H9 (cell line): Measurements from ENCODE around the gene PLXND1. TPM values are rescaled to one million over a fixed set of nuclear protein-coding genes. Genes with fewer than 3 reads are reported as not detected.

Experiments used
- DNase-seq: peaks from one replicate; pipeline ENCODE4 v3.0.0-alpha.2; 2017
- H2AFZ ChIP-seq: one replicate; pipeline ENCODE4 v1.6.1; 2013; ENCODE audit warnings: mild to moderate bottlenecking, low read length, control low read depth, moderate library complexity
- H2AK5ac ChIP-seq: 2 replicates; pipeline ENCODE4 v1.6.1; 2013; ENCODE audit warnings: low read length, control low read depth, mixed read lengths; ENCODE audit not compliant: insufficient read length
- H2BK120ac ChIP-seq: one replicate; pipeline ENCODE4 v1.6.1; 2013; ENCODE audit warnings: low read depth, mild to moderate bottlenecking, low read length, control low read depth, inconsistent platforms; ENCODE audit not compliant: poor library complexity, severe bottlenecking
- H2BK12ac ChIP-seq: 2 replicates; pipeline ENCODE4 v1.6.1; 2013; ENCODE audit warnings: low read length, control low read depth, mixed read lengths, low read depth; ENCODE audit not compliant: insufficient read length
- H2BK15ac ChIP-seq: 2 replicates; pipeline ENCODE4 v1.6.1; 2013; ENCODE audit warnings: low read depth, low read length, control low read depth
- H2BK20ac ChIP-seq: one replicate; pipeline ENCODE4 v1.6.1; 2013; ENCODE audit warnings: low read depth, mild to moderate bottlenecking, low read length, control low read depth, inconsistent platforms; ENCODE audit not compliant: poor library complexity, severe bottlenecking
- H2BK5ac ChIP-seq: 2 replicates; pipeline ENCODE4 v1.6.1; 2013; ENCODE audit warnings: low read length, control low read depth, mixed read lengths; ENCODE audit not compliant: insufficient read length
- H3K14ac ChIP-seq: 2 replicates; pipeline ENCODE4 v1.6.1; 2013; ENCODE audit warnings: low read length, control low read depth; ENCODE audit not compliant: insufficient read depth
- H3K18ac ChIP-seq: 2 replicates; pipeline ENCODE4 v1.6.1; 2013; ENCODE audit warnings: low read depth, mild to moderate bottlenecking, mixed read lengths, low read length, control low read depth; ENCODE audit not compliant: insufficient read length
- H3K23ac ChIP-seq: 2 replicates; pipeline ENCODE4 v1.6.1; 2013; ENCODE audit warnings: low read length, control low read depth, mixed read lengths, low read depth; ENCODE audit not compliant: insufficient read length
- H3K23me2 ChIP-seq: 2 replicates; pipeline ENCODE4 v1.6.1; 2013; ENCODE audit warnings: low read depth, mild to moderate bottlenecking, mixed read lengths, low read length, control low read depth; ENCODE audit not compliant: insufficient read length, poor library complexity, severe bottlenecking
- H3K27ac ChIP-seq: 2 replicates; pipeline ENCODE4 v1.5.1; 2013; ENCODE audit warnings: low read length, control low read depth, mixed read lengths, low read depth; ENCODE audit not compliant: insufficient read length
- H3K27me3 ChIP-seq: 2 replicates; pipeline ENCODE4 v1.6.1; 2013; ENCODE audit warnings: low read length, control low read depth, inconsistent platforms; ENCODE audit not compliant: insufficient read depth
- H3K4ac ChIP-seq: 2 replicates; pipeline ENCODE4 v1.6.1; 2013; ENCODE audit warnings: low read depth, mild to moderate bottlenecking, control low read depth, inconsistent platforms, low read length, moderate library complexity
- H3K4me1 ChIP-seq: 2 replicates; pipeline ENCODE4 v1.6.1; 2013; ENCODE audit warnings: low read length, control low read depth, inconsistent platforms; ENCODE audit not compliant: insufficient read depth
- H3K4me2 ChIP-seq: 2 replicates; pipeline ENCODE4 v1.6.1; 2013; ENCODE audit warnings: low read length, control low read depth, mixed read lengths; ENCODE audit not compliant: insufficient read length, insufficient read depth
- H3K56ac ChIP-seq: 2 replicates; pipeline ENCODE4 v1.6.1; 2013; ENCODE audit warnings: low read depth, mild to moderate bottlenecking, mixed read lengths, low read length, control low read depth; ENCODE audit not compliant: insufficient read length
- H3K79me1 ChIP-seq: 2 replicates; pipeline ENCODE4 v1.6.1; 2013; ENCODE audit warnings: low read depth, mild to moderate bottlenecking, moderate library complexity, low read length, control low read depth, inconsistent platforms; ENCODE audit not compliant: insufficient read depth, poor library complexity, severe bottlenecking
- H3K79me2 ChIP-seq: 2 replicates; pipeline ENCODE4 v1.6.1; 2013; ENCODE audit warnings: low read length, control low read depth, inconsistent platforms; ENCODE audit not compliant: insufficient read depth
- H3K9ac ChIP-seq: 2 replicates; pipeline ENCODE4 v1.6.1; 2013; ENCODE audit warnings: low read length, control low read depth, mixed read lengths; ENCODE audit not compliant: insufficient read length; ENCODE audit errors: extremely low read depth
- H3K9me3 ChIP-seq: one replicate; pipeline ENCODE4 v1.6.1; 2013; ENCODE audit warnings: low read depth, low read length, inconsistent platforms; ENCODE audit not compliant: control insufficient read depth
- H3T11ph ChIP-seq: one replicate; pipeline ENCODE4 v1.6.1; 2013; ENCODE audit warnings: mild to moderate bottlenecking, low read length, control low read depth, inconsistent platforms
- H4K20me1 ChIP-seq: one replicate; pipeline ENCODE4 v1.6.1; 2013; ENCODE audit not compliant: control insufficient read depth, insufficient read length, insufficient read depth
- H4K5ac ChIP-seq: 2 replicates; pipeline ENCODE4 v1.6.1; 2013; ENCODE audit warnings: low read depth, mild to moderate bottlenecking, mixed read lengths, low read length, control low read depth; ENCODE audit not compliant: insufficient read length
- H4K8ac ChIP-seq: replicated peaks from 2 replicates; pipeline ENCODE4 v1.6.1; 2013; ENCODE audit warnings: low read length, control low read depth, mixed read lengths, low read depth; ENCODE audit not compliant: insufficient read length
- H4K91ac ChIP-seq: 2 replicates; pipeline ENCODE4 v1.6.1; 2013; ENCODE audit warnings: low read depth, mild to moderate bottlenecking, moderate library complexity, mixed read lengths, low read length, control low read depth; ENCODE audit not compliant: insufficient read length
- H3K27ac Mint-ChIP-seq, 3 experiments: 2 replicates in 2 of 3; 3 replicates in 1 of 3; pipeline ENCODE4 v1.8.0; 2020 to 2021; ENCODE audit warnings: mixed read lengths in 3 of 3, mild to moderate bottlenecking in 1 of 3, moderate library complexity in 1 of 3
- H3K27me3 Mint-ChIP-seq: 2 replicates; pipeline ENCODE4 v1.8.0; 2021; ENCODE audit warnings: low read depth, mild to moderate bottlenecking, moderate library complexity, mixed read lengths
- H3K36me3 Mint-ChIP-seq, 3 experiments: 2 replicates in 2 of 3; 3 replicates in 1 of 3; pipeline ENCODE4 v1.8.0; 2020 to 2021; ENCODE audit warnings: low read depth in 3 of 3, mixed read lengths in 3 of 3; ENCODE audit not compliant: insufficient read depth in 1 of 3
- H3K4me1 Mint-ChIP-seq, 2 experiments: 2 replicates each; pipeline ENCODE4 v1.8.0; 2020; ENCODE audit warnings: mixed read lengths in 2 of 2
- H3K4me3 Mint-ChIP-seq, 2 experiments: 2 replicates in 1 of 2; 3 replicates in 1 of 2; pipeline ENCODE4 v1.8.0; 2020 to 2021; ENCODE audit warnings: mild to moderate bottlenecking in 2 of 2, mixed read lengths in 2 of 2, moderate library complexity in 1 of 2
- H3K9me3 Mint-ChIP-seq, 2 experiments: 2 replicates in 1 of 2; 3 replicates in 1 of 2; pipeline ENCODE4 v1.8.0; 2020; ENCODE audit warnings: mild to moderate bottlenecking in 2 of 2, mixed read lengths in 2 of 2, moderate library complexity in 1 of 2
- WGBS: extraction: QIAGEN DNeasy Blood & Tissue Kit; methylation state at CpG from one replicate; pipeline ENCODE4 v1.1.7; 2013; ENCODE audit warnings: missing lambda C conversion rate, low lambda C conversion rate, mixed read lengths; ENCODE audit not compliant: insufficient read length; ENCODE audit errors: extremely low coverage; 5-methylcytosine and 5-hydroxymethylcytosine counted together
- total RNA-seq: library from RNA; stranded (reverse); gene quantifications from 2 replicates; pipeline ENCODE4 v1.2.1, GENCODE V29; 2021
- TF ChIP-seq, protein P1 (sequence below): fragments of 200-600 bp; sonication (generic); conservative IDR thresholded peaks from 3 replicates; pipeline ENCODE4 v1.8.0; 2021; ENCODE audit warnings: antibody characterized with exemption, mild to moderate bottlenecking

PLXND1 gene
- total RNA-seq, 1 experiment from 2014 or later = 50.9 TPM

DNA sequence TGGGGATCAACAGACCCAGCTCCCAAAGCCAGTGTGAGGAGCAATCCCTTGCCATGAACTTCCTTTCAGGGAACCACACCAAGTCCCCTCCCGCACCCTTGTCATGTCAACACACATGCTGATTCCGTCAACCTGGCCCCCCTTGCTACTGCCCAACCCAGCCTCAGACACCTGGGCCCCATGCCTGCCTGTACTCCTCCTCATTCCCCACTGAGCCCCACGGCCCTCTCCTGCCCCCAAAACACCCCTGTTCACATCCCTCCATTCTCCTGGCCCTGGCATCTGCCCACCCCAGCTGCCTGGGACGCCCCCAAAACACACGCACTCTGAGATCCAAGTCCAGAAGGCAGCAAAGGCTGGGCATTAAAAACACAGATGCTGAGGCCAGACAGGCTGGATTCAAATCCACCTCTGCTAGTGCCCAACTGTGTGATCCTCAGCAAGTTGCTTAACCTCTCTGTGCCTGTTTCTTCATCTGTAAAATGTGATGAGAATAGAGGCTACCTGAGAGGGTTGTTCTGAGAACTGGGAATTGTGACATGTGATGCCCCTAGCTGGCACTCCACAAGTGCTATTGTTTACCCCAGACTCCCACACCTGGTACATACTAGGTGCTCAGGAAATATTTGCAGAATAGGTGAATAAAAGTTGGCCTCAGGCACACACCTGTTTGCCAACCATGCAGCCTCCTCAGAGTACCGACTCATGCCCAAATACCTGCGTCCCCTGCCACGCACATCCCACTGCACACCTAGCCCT is 2.3 kb downstream of the PLXND1 start:
- H3K4me3 Mint-ChIP-seq = peak overlapping the region; percentile 81 to 93
- no peak overlapping the region for H2BK12ac ChIP-seq
- H2BK120ac ChIP-seq = no peak overlapping the region
- no peak overlapping the region for H3K14ac ChIP-seq
- no peak overlapping the region for H3T11ph ChIP-seq
- no peak overlapping the region for H3K56ac ChIP-seq
- H3K23ac ChIP-seq = no peak overlapping the region
- peaks cover 38% of the 10 kb centered on the region for H3K27me3 Mint-ChIP-seq
- H3K27ac ChIP-seq = no peak overlapping the region
- no peak overlapping the region for H4K91ac ChIP-seq
- TF ChIP-seq, protein P1, sequence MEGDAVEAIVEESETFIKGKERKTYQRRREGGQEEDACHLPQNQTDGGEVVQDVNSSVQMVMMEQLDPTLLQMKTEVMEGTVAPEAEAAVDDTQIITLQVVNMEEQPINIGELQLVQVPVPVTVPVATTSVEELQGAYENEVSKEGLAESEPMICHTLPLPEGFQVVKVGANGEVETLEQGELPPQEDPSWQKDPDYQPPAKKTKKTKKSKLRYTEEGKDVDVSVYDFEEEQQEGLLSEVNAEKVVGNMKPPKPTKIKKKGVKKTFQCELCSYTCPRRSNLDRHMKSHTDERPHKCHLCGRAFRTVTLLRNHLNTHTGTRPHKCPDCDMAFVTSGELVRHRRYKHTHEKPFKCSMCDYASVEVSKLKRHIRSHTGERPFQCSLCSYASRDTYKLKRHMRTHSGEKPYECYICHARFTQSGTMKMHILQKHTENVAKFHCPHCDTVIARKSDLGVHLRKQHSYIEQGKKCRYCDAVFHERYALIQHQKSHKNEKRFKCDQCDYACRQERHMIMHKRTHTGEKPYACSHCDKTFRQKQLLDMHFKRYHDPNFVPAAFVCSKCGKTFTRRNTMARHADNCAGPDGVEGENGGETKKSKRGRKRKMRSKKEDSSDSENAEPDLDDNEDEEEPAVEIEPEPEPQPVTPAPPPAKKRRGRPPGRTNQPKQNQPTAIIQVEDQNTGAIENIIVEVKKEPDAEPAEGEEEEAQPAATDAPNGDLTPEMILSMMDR = no peak
- H3K4ac ChIP-seq = no peak overlapping the region
- H2BK5ac ChIP-seq = no peak overlapping the region
- H2BK15ac ChIP-seq = no peak overlapping the region
- H4K5ac ChIP-seq = no peak overlapping the region
- peaks cover 71% of the 10 kb centered on the region in 2 experiments for H3K4me1 Mint-ChIP-seq
- no peak overlapping the region for H2AK5ac ChIP-seq
- peak overlapping the region; percentile 48 for H3K4me2 ChIP-seq
- no peaks in the 10 kb centered on the region for H4K20me1 ChIP-seq
- no peak overlapping the region for H2BK20ac ChIP-seq
- peaks cover 12% of the 10 kb centered on the region for H3K23me2 ChIP-seq
- H4K8ac ChIP-seq = no peak overlapping the region
- H3K27ac Mint-ChIP-seq = no peak overlapping the region
- H2AFZ ChIP-seq = no peak overlapping the region
- no peak for DNase-seq
- no peaks in the 10 kb centered on the region for H3K9me3 ChIP-seq
- peaks cover 4% of the 10 kb centered on the region; the same call in 1 of the 2 replicates for H3K79me2 ChIP-seq
- no CpG with 5 or more reads among the region's 8 CpGs for WGBS
- H3K9me3 Mint-ChIP-seq = peaks cover 2 to 3% of the 10 kb centered on the region in 2 experiments; a peak in 2 of 5 replicates
- H3K27me3 ChIP-seq = peaks cover 6% of the 10 kb centered on the region; the same call in 1 of the 2 replicates
- peaks cover 0 to 3% (median 0%) of the 10 kb centered on the region in 3 experiments; a peak in 2 of 7 replicates for H3K36me3 Mint-ChIP-seq
- no peak overlapping the region for H3K9ac ChIP-seq
- H3K79me1 ChIP-seq = no peaks in the 10 kb centered on the region
- no peak overlapping the region for H3K18ac ChIP-seq
- peaks cover 3% of the 10 kb centered on the region for H3K4me1 ChIP-seq
